HG02840 (cell line): Measurements from ENCODE around the gene CEP120.

Source experiments
- ATAC-seq: cut with Tn5 transposase; IDR thresholded peaks from one replicate; pipeline ENCODE4 v1.9.1; 2021; ENCODE audit warnings: mild to moderate bottlenecking, moderate library complexity, moderate number of reproducible peaks; ENCODE audit not compliant: unreplicated experiment, low FRiP score

Gene CEP120

DNA sequence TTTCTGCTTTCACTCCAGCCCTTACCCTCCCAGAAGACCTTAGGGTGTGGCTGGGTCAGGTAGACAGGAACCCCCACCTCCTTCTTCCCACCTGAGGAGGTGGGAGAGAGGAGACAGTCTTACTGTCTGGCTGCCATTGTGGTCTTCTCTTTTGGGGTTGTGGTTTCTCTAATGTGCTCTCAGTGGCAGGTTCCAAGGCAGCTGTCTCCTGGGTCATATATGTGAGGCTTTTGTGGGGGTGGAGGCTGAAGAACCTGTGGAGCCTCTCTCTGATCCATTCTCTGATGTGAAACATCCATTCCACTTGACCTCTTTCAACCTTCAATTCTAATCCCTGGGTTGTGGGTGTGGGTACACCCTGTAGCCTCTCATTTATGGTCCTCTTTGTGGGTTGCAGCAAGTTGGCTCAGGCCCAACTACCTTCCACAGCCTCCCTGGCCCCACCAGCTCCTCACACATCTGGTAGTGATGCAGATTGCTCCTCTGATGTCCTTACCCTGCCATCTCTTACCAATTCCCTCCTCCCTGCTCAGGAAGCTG lies 118.4 kb downstream of the CEP120 start:
- no peak for ATAC-seq

- ATAC-seq, result no peak
Observed at GRCh38 chr5:123303802-123304201, 119.4 kb downstream of the CEP120 start.

- ATAC-seq, result no peak
Observed at GRCh38 chr5:123300266-123300665, 122.9 kb downstream of the CEP120 start.

DNA sequence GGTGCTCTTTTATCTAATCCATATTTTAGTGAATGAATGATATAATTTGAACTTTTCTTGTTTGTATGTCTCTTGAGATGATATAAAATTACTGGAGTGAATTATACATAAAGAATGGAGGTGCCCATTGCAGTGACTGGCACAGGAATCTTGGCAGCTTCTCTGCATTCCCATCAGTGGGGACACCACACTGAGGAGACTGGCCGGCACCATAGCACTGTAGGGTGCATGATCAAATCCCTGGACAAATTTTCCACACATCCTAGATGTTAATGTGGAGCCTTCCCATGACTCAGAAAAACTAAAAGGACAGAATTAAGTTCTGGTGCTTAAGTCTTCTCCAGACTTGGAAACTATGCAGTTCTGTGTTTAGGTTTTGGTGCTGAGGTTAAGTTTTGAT lies 124.1 kb downstream of the CEP120 start:
- no peak for ATAC-seq

- ATAC-seq, result no peak
Observed at GRCh38 chr5:123298335-123299030, 124.7 kb downstream of the CEP120 start.

GRCh38 chr5:123297866-123298265 lies 125.3 kb downstream of the CEP120 start:
- ATAC-seq, result no peak

GRCh38 chr5:123297198-123297831 lies 125.9 kb downstream of the CEP120 start:
- ATAC-seq, result no peak
